ENCODE measurements around the gene APLP1. TPM values are rescaled to one million over a fixed set of nuclear protein-coding genes. Genes with fewer than 3 reads are reported as not detected.

Gene APLP1
- total RNA-seq, 2 donors from 2014 or later: 3.6 to 38.0 TPM

GRCh38 chr19:35895911-35896642 is 27.7 kb downstream of the APLP1 start:
- Histone ChIP-seq H3K9me3 (no peaks in the 10 kb centered on the region), H3K4me1 (replicated peaks) (no peaks in the 10 kb centered on the region), H3K36me3 (no peaks in the 10 kb centered on the region), H3K27me3 (replicated peaks; ENCODE audit: insufficient read depth) (no peaks in the 10 kb centered on the region), H3K4me3 (no peak overlapping the region), H3K27ac (no peak overlapping the region)
- intact Hi-C loops (cut with DNase I): no loop called here
- DNase-seq (ENCODE audit: low spot score): no peak
- TF ChIP-seq POLR2AphosphoS5 (IDR thresholded peaks at IDR 0.05) (no peak), POLR2A (IDR thresholded peaks at IDR 0.05) (no peak)
- TF ChIP-seq, protein P1, sequence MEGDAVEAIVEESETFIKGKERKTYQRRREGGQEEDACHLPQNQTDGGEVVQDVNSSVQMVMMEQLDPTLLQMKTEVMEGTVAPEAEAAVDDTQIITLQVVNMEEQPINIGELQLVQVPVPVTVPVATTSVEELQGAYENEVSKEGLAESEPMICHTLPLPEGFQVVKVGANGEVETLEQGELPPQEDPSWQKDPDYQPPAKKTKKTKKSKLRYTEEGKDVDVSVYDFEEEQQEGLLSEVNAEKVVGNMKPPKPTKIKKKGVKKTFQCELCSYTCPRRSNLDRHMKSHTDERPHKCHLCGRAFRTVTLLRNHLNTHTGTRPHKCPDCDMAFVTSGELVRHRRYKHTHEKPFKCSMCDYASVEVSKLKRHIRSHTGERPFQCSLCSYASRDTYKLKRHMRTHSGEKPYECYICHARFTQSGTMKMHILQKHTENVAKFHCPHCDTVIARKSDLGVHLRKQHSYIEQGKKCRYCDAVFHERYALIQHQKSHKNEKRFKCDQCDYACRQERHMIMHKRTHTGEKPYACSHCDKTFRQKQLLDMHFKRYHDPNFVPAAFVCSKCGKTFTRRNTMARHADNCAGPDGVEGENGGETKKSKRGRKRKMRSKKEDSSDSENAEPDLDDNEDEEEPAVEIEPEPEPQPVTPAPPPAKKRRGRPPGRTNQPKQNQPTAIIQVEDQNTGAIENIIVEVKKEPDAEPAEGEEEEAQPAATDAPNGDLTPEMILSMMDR (IDR thresholded peaks at IDR 0.05): no peak
- WGBS: 92% methylated on average over 17 of the region's 21 CpGs

DNA sequence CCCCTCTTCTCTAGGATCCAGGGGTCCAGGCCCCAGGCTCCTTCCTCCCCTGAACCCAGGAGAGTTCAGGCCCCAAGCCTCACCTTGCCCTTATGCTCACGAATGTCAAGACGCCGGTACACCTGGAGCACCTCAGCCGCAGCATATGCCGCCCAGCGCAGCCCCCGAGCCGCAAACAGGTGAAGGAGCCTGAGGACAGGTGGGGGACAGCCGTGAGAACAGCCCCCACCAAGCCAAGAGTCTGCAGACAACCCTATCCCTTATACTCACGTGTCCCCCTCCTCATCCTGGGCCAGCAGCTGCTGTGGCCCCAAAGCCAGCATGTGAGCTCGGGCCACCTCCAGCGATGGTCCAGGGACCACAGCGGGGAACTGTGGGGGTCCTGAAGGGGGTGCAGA is 28.3 kb downstream of the APLP1 start:
- Histone ChIP-seq H3K36me3 (no peaks in the 10 kb centered on the region), H3K4me1 (replicated peaks) (no peaks in the 10 kb centered on the region), H3K4me3 (no peak overlapping the region), H3K27ac (no peak overlapping the region), H3K27me3 (replicated peaks; ENCODE audit: insufficient read depth) (no peaks in the 10 kb centered on the region), H3K9me3 (no peaks in the 10 kb centered on the region)
- intact Hi-C loops (cut with DNase I): no loop called here
- no peak for DNase-seq (ENCODE audit: low spot score)
- TF ChIP-seq POLR2AphosphoS5 (IDR thresholded peaks at IDR 0.05): no peak
- TF ChIP-seq, protein P1 (IDR thresholded peaks at IDR 0.05): no peak
- TF ChIP-seq POLR2A (IDR thresholded peaks at IDR 0.05): no peak
- 92% methylated on average over 13 of the region's 13 CpGs for WGBS

- intact Hi-C loops (cut with DNase I): no loop called here
- Histone ChIP-seq H3K27ac (peak overlapping the region; percentile 79 to 87), H3K9me3 (no peaks in the 10 kb centered on the region), H3K4me3 (peak overlapping the region; percentile 50), H3K36me3 (no peaks in the 10 kb centered on the region), H3K27me3 (replicated peaks; ENCODE audit: insufficient read depth) (no peaks in the 10 kb centered on the region), H3K4me1 (replicated peaks) (no peaks in the 10 kb centered on the region)
- WGBS: 82% methylated on average over 13 of the region's 13 CpGs
- no peak for DNase-seq (ENCODE audit: low spot score)
- no peak for TF ChIP-seq POLR2A (IDR thresholded peaks at IDR 0.05)
- no peak for TF ChIP-seq POLR2AphosphoS5 (IDR thresholded peaks at IDR 0.05)
- TF ChIP-seq, protein P1 (IDR thresholded peaks at IDR 0.05): no peak
These were observed 29.5 kb downstream of the APLP1 start for GRCh38 chr19:35897706-35898451.

- H3K36me3 ChIP-seq: no peaks in the 10 kb centered on the region
- 4% methylated on average over 17 of the region's 17 CpGs for WGBS
- peak overlapping the region; percentile 50 for H3K4me3 ChIP-seq
- intact Hi-C loops (cut with DNase I): no loop called here
- TF ChIP-seq, protein P1 (IDR thresholded peaks at IDR 0.05): no peak
- TF ChIP-seq POLR2AphosphoS5 (IDR thresholded peaks at IDR 0.05) (no peak), POLR2A (IDR thresholded peaks at IDR 0.05) (no peak)
- H3K27ac ChIP-seq: peak overlapping the region; percentile 79 to 87
- H3K9me3 ChIP-seq: no peaks in the 10 kb centered on the region
- no peaks in the 10 kb centered on the region for H3K27me3 ChIP-seq (replicated peaks; ENCODE audit: insufficient read depth)
- DNase-seq (ENCODE audit: low spot score): no peak
- H3K4me1 ChIP-seq (replicated peaks): no peaks in the 10 kb centered on the region
These were observed 30.1 kb downstream of the APLP1 start for GRCh38 chr19:35898499-35898809.
